WTC11 (cell line): Measurements from ENCODE around the gene SLC41A3. TPM values are rescaled to one million over a fixed set of nuclear protein-coding genes. Genes with fewer than 3 reads are reported as not detected.
A peak's percentile ranks its signal among the peaks of the same experiment; 100 is the strongest.

Experiments
- ATAC-seq: fragments of 200-7000 bp; cut with Tn5 transposase; 2 replicates; pipeline ENCODE4 v1.10.0; 2021; ENCODE audit warnings: mild to moderate bottlenecking, moderate library complexity
- CTCF ChIA-PET: fragments of 300-600 bp; sonication (Branson Sonifier 250); formaldehyde crosslinking; loops from one replicate; lab custom pipeline; 2021; ENCODE audit warnings: antibody characterized with exemption; lab: Charles Lee
- POLR2A ChIA-PET: fragments of 350-600 bp; sonication (Branson Sonifier 250); formaldehyde crosslinking; loops from one replicate; lab custom pipeline; 2021; ENCODE audit warnings: antibody characterized with exemption; lab: Charles Lee
- DNase-seq: peaks from one replicate; pipeline ENCODE4 v3.0.0; 2021; ENCODE audit warnings: low spot score
- H3K27ac Mint-ChIP-seq: 2 replicates; pipeline ENCODE4 v1.8.0; 2021; ENCODE audit warnings: mixed read lengths
- H3K27me3 Mint-ChIP-seq: 2 replicates; pipeline ENCODE4 v1.8.0; 2021; ENCODE audit warnings: low read depth, mild to moderate bottlenecking, moderate library complexity, mixed read lengths
- H3K36me3 Mint-ChIP-seq: 2 replicates; pipeline ENCODE4 v1.8.0; 2021; ENCODE audit warnings: mixed read lengths
- H3K4me1 Mint-ChIP-seq: 2 replicates; pipeline ENCODE4 v1.8.0; 2022; ENCODE audit warnings: mixed read lengths
- H3K4me3 Mint-ChIP-seq: 2 replicates; pipeline ENCODE4 v1.8.0; 2021; ENCODE audit warnings: mild to moderate bottlenecking, moderate library complexity, mixed read lengths
- H3K9me3 Mint-ChIP-seq: 2 replicates; pipeline ENCODE4 v1.8.0; 2021; ENCODE audit warnings: mixed read lengths
- ARID4B ChIP-seq: sonication (generic); formaldehyde crosslinking; IDR thresholded peaks from 2 replicates; pipeline ENCODE4 v1.8.0; 2023; ENCODE audit warnings: missing genetic modification reagents, mild to moderate bottlenecking, borderline replicate concordance
- CBFB ChIP-seq: sonication (generic); formaldehyde crosslinking; IDR thresholded peaks from 2 replicates; pipeline ENCODE4 v1.8.1; 2022; ENCODE audit warnings: mild to moderate bottlenecking, low read depth, missing genetic modification reagents
- E2F4 ChIP-seq: sonication (generic); formaldehyde crosslinking; IDR thresholded peaks from 2 replicates; pipeline ENCODE4 v1.8.1; 2022; ENCODE audit warnings: low read depth, mild to moderate bottlenecking, moderate library complexity, missing genetic modification reagents, borderline replicate concordance
- EMX1 ChIP-seq: fragments of 250-450 bp; sonication (Bioruptor Pico); IDR thresholded peaks from 2 replicates; pipeline ENCODE4 v1.8.0; 2021; ENCODE audit warnings: mild to moderate bottlenecking
- ESRRA ChIP-seq: sonication (generic); formaldehyde crosslinking; IDR thresholded peaks from 2 replicates; pipeline ENCODE4 v1.8.1; 2022; ENCODE audit warnings: mild to moderate bottlenecking, missing genetic modification reagents, borderline replicate concordance
- FOXP4 ChIP-seq: sonication (generic); formaldehyde crosslinking; IDR thresholded peaks from 2 replicates; pipeline ENCODE4 v1.8.0; 2022; ENCODE audit warnings: mild to moderate bottlenecking, missing genetic modification reagents
- JUN ChIP-seq: sonication (generic); formaldehyde crosslinking; IDR thresholded peaks from 2 replicates; pipeline ENCODE4 v1.8.0; 2023; ENCODE audit warnings: mild to moderate bottlenecking, missing genetic modification reagents
- MLX ChIP-seq: sonication (generic); formaldehyde crosslinking; IDR thresholded peaks from 2 replicates; pipeline ENCODE4 v1.8.1; 2023; ENCODE audit warnings: mild to moderate bottlenecking, missing genetic modification reagents, moderate library complexity
- MYBL2 ChIP-seq: sonication (generic); formaldehyde crosslinking; IDR thresholded peaks from 2 replicates; pipeline ENCODE4 v1.8.1; 2023; ENCODE audit warnings: mild to moderate bottlenecking, moderate library complexity, missing genetic modification reagents
- NR1H2 ChIP-seq: sonication (generic); formaldehyde crosslinking; IDR thresholded peaks from 2 replicates; pipeline ENCODE4 v1.9.0; 2021; ENCODE audit warnings: mild to moderate bottlenecking, moderate library complexity, missing genetic modification reagents
- NR2C2 ChIP-seq: sonication (generic); formaldehyde crosslinking; IDR thresholded peaks from 2 replicates; pipeline ENCODE4 v1.8.0; 2022; ENCODE audit warnings: mild to moderate bottlenecking, missing genetic modification reagents
- TP53 ChIP-seq: sonication (generic); formaldehyde crosslinking; IDR thresholded peaks from 2 replicates; pipeline ENCODE4 v1.8.1; 2023; ENCODE audit warnings: mild to moderate bottlenecking, missing genetic modification reagents
- USF2 ChIP-seq: sonication (generic); formaldehyde crosslinking; IDR thresholded peaks from 2 replicates; pipeline ENCODE4 v1.8.1; 2023; ENCODE audit warnings: mild to moderate bottlenecking, missing genetic modification reagents, moderate library complexity
- ZMAT4 ChIP-seq: fragments of 250-450 bp; sonication (Bioruptor Pico); IDR thresholded peaks from 2 replicates; pipeline ENCODE4 v1.9.0; 2021; ENCODE audit warnings: mild to moderate bottlenecking
- ZNF138 ChIP-seq: sonication (generic); formaldehyde crosslinking; conservative IDR thresholded peaks from 2 replicates; pipeline ENCODE4 v1.8.1; 2022; ENCODE audit warnings: mild to moderate bottlenecking, moderate library complexity, missing genetic modification reagents
- ZNF232 ChIP-seq: sonication (generic); formaldehyde crosslinking; IDR thresholded peaks from 2 replicates; pipeline ENCODE4 v1.8.0; 2022; ENCODE audit warnings: mild to moderate bottlenecking, missing genetic modification reagents
- ZNF416 ChIP-seq: fragments of 250-450 bp; sonication (Bioruptor Pico); IDR thresholded peaks from 2 replicates; pipeline ENCODE4 v1.9.0; 2021; ENCODE audit warnings: mild to moderate bottlenecking, inconsistent platforms
- ZNF423 ChIP-seq: fragments of 250-450 bp; sonication (Bioruptor Pico); IDR thresholded peaks from 2 replicates; pipeline ENCODE4 v2.1.2; 2022; ENCODE audit warnings: mild to moderate bottlenecking, moderate library complexity
- total RNA-seq: library from RNA; stranded (reverse); gene quantifications from 3 replicates; pipeline ENCODE4 v1.2.3, GENCODE V29; 2021

Gene SLC41A3
- total RNA-seq, 1 experiment from 2014 or later = 28.4 TPM

- TF ChIP-seq MLX (CRISPR knock-in tag) (no peak), FOXP4 (no peak)
Measured at GRCh38 chr3:126125341-126125740, 41.4 kb upstream of the SLC41A3 start (continued).

- H3K9me3 Mint-ChIP-seq = no peaks in the 10 kb centered on the region
- ATAC-seq (no peak), DNase-seq (peak; percentile 3)
- no peaks in the 10 kb centered on the region for H3K27me3 Mint-ChIP-seq
- H3K4me3 Mint-ChIP-seq = no peak overlapping the region
- CTCF ChIA-PET = interaction anchor here (1.0 to 2.5 kb wide), 6 partner anchors 9 to 162 kb away, joined by 3 to 39 read pairs (median 7); no protein-coding TSS in a partner anchor
- TF ChIP-seq NR1H2 (no peak), USF2 (CRISPR knock-in tag) (no peak)
- peaks cover 14% of the 10 kb centered on the region for H3K4me1 Mint-ChIP-seq
- POLR2A ChIA-PET = interaction anchor here (0.6 kb wide), 1 partner anchor 141 kb away, joined by 3 read pairs; no protein-coding TSS in a partner anchor
- H3K36me3 Mint-ChIP-seq = no peaks in the 10 kb centered on the region
- no peak overlapping the region for H3K27ac Mint-ChIP-seq
Measured at GRCh38 chr3:126124896-126125295, 41.0 kb upstream of the SLC41A3 start.

GRCh38 chr3:126124148-126124868 lies 40.4 kb upstream of the SLC41A3 start:
- POLR2A ChIA-PET = interaction anchor here (0.6 kb wide), 1 partner anchor 142 kb away, joined by 3 read pairs; no protein-coding TSS in a partner anchor

GRCh38 chr3:126121632-126122031 lies 37.7 kb upstream of the SLC41A3 start:
- Mint-ChIP-seq H3K4me3 (no peak overlapping the region), H3K36me3 (no peaks in the 10 kb centered on the region), H3K27ac (no peak overlapping the region), H3K4me1 (peaks cover 14% of the 10 kb centered on the region), H3K27me3 (no peaks in the 10 kb centered on the region; the same call in 1 of the 2 replicates), H3K9me3 (peaks cover 11% of the 10 kb centered on the region)
- no peak for ATAC-seq
- ChIA-PET POLR2A (no interaction called here), CTCF (interaction anchor here (1.0 to 1.7 kb wide), 3 partner anchors 11 to 91 kb away, joined by 4 to 16 read pairs (median 7); no protein-coding TSS in a partner anchor)
- DNase-seq = no peak
- TF ChIP-seq MYBL2 = no peak
- no peak for TF ChIP-seq ARID4B (CRISPR knock-in tag)
- TF ChIP-seq ZNF232 (CRISPR knock-in tag) = no peak
- TF ChIP-seq TP53 (CRISPR knock-in tag) = no peak
- no peak for TF ChIP-seq E2F4
- no peak for TF ChIP-seq ZMAT4
- no peak for TF ChIP-seq ZNF138 (CRISPR knock-in tag)
- TF ChIP-seq ZNF416 (CRISPR knock-in tag) = no peak
- no peak for TF ChIP-seq CBFB (CRISPR knock-in tag)
- no peak for TF ChIP-seq ESRRA
- TF ChIP-seq JUN (CRISPR knock-in tag) = no peak
- no peak for TF ChIP-seq NR2C2
- TF ChIP-seq EMX1 (CRISPR knock-in tag) = no peak

More at GRCh38 chr3:126124148-126124868, 40.4 kb upstream of the SLC41A3 start:
- H3K27me3 Mint-ChIP-seq = no peaks in the 10 kb centered on the region
- CTCF ChIA-PET = interaction anchor here (1.0 to 2.5 kb wide), 6 partner anchors 9 to 163 kb away, joined by 3 to 39 read pairs (median 7); no protein-coding TSS in a partner anchor
- H3K9me3 Mint-ChIP-seq = peaks cover 5% of the 10 kb centered on the region
- TF ChIP-seq ZNF423 (CRISPR knock-in tag) = peak; percentile 94
- no peak for TF ChIP-seq NR1H2
- no peak overlapping the region for H3K27ac Mint-ChIP-seq
- peak; percentile 49 for DNase-seq
- peaks cover 14% of the 10 kb centered on the region for H3K4me1 Mint-ChIP-seq
- H3K4me3 Mint-ChIP-seq = no peak overlapping the region
- ATAC-seq = peak; percentile 79
- no peaks in the 10 kb centered on the region for H3K36me3 Mint-ChIP-seq
